GM23338 (cell line): ENCODE data around the gene ZNRF2.

Experiments
- CREB1 ChIP-seq: fragments of 250-450 bp; sonication (Bioruptor Pico); IDR thresholded peaks from 2 replicates; pipeline ENCODE4 v1.5.0; 2020; ENCODE audit warnings: low read depth, mild to moderate bottlenecking, moderate library complexity
- EZH2 ChIP-seq: fragments of 200-600 bp; sonication (generic); IDR thresholded peaks from one replicate; pipeline ENCODE4 v1.8.0; 2017; ENCODE audit warnings: antibody characterized with exemption, mild to moderate bottlenecking, low read depth; ENCODE audit not compliant: unreplicated experiment
- EZH2phosphoT487 ChIP-seq: fragments of 200-600 bp; sonication (generic); IDR thresholded peaks from one replicate; pipeline ENCODE4 v1.8.1; 2018; ENCODE audit warnings: antibody characterized with exemption; ENCODE audit not compliant: unreplicated experiment
- POLR2AphosphoS5 ChIP-seq: IDR thresholded peaks from 2 replicates; pipeline ENCODE4 v1.6.1; 2016; ENCODE audit warnings: antibody characterized with exemption, low read depth
- REST ChIP-seq: IDR thresholded peaks from one replicate; pipeline ENCODE4 v1.6.1; 2018; ENCODE audit warnings: antibody characterized with exemption; ENCODE audit not compliant: unreplicated experiment
- TF ChIP-seq, protein P1 (sequence below), 2 experiments: fragments of 200-600 bp in 1 of 2; sonication (generic) in 1 of 2; conservative IDR thresholded peaks; 2 replicates each; pipeline versions ENCODE4 v1.5.1 to v1.6.1; 2016 to 2017; ENCODE audit warnings: antibody characterized with exemption in 2 of 2, low read depth in 2 of 2, mild to moderate bottlenecking in 2 of 2, moderate library complexity in 1 of 2
- TF ChIP-seq, protein P2 (sequence below): IDR thresholded peaks from 2 replicates; pipeline ENCODE4 v1.6.1; 2016; ENCODE audit warnings: antibody characterized with exemption

DNA sequence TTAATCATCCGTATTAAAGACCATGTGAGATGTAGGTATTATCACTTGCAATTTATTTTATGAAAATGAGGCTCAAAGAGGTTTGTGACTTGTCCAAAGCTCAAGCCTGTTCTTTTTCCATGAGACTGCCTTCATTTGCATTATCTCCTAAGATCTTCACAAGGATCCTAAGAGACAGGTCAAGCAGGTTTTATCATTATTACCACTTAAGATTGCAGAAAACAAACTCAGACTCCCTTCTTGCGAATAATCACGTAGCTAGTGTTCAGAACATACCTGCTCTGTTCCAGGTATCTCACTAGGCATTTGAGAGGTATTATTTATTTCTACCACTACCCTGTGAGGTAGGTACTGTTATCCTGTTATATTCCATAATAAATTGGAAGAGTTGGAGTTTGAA is 64.8 kb downstream of the ZNRF2 start:
- TF ChIP-seq, protein P1, sequence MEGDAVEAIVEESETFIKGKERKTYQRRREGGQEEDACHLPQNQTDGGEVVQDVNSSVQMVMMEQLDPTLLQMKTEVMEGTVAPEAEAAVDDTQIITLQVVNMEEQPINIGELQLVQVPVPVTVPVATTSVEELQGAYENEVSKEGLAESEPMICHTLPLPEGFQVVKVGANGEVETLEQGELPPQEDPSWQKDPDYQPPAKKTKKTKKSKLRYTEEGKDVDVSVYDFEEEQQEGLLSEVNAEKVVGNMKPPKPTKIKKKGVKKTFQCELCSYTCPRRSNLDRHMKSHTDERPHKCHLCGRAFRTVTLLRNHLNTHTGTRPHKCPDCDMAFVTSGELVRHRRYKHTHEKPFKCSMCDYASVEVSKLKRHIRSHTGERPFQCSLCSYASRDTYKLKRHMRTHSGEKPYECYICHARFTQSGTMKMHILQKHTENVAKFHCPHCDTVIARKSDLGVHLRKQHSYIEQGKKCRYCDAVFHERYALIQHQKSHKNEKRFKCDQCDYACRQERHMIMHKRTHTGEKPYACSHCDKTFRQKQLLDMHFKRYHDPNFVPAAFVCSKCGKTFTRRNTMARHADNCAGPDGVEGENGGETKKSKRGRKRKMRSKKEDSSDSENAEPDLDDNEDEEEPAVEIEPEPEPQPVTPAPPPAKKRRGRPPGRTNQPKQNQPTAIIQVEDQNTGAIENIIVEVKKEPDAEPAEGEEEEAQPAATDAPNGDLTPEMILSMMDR (conservative IDR thresholded peaks at IDR 0.05; ENCODE audit: low read depth in 2 of 2) = no peak
- TF ChIP-seq EZH2 (no peak), POLR2AphosphoS5 (no peak), REST (no peak), EZH2phosphoT487 (no peak), CREB1 (CRISPR knock-in tag) (no peak)
- TF ChIP-seq, protein P2, sequence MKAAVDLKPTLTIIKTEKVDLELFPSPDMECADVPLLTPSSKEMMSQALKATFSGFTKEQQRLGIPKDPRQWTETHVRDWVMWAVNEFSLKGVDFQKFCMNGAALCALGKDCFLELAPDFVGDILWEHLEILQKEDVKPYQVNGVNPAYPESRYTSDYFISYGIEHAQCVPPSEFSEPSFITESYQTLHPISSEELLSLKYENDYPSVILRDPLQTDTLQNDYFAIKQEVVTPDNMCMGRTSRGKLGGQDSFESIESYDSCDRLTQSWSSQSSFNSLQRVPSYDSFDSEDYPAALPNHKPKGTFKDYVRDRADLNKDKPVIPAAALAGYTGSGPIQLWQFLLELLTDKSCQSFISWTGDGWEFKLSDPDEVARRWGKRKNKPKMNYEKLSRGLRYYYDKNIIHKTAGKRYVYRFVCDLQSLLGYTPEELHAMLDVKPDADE = no peak
